PFSK-1 (cell line): Measurements from ENCODE around the gene ZFHX3.

Source experiments
- POLR2AphosphoS5 ChIP-seq: IDR thresholded peaks from 2 replicates; pipeline ENCODE4 v1.6.1; 2012; ENCODE audit warnings: low read depth, mild to moderate bottlenecking, control low read depth, low read length, moderate library complexity
- REST ChIP-seq, 2 experiments: IDR thresholded peaks; 2 replicates each; pipeline versions ENCODE4 v1.6.1 to v1.8.0; 2011 to 2012; ENCODE audit warnings: low read depth in 2 of 2, low read length in 2 of 2, control low read depth in 1 of 2, inconsistent platforms in 1 of 2, mild to moderate bottlenecking in 1 of 2, moderate library complexity in 1 of 2; ENCODE audit not compliant: insufficient read depth in 1 of 2
- TAF1 ChIP-seq: IDR thresholded peaks from 2 replicates; pipeline ENCODE4 v1.6.1; 2012; ENCODE audit warnings: low read length, control low read depth, borderline replicate concordance; ENCODE audit not compliant: insufficient read depth

DNA sequence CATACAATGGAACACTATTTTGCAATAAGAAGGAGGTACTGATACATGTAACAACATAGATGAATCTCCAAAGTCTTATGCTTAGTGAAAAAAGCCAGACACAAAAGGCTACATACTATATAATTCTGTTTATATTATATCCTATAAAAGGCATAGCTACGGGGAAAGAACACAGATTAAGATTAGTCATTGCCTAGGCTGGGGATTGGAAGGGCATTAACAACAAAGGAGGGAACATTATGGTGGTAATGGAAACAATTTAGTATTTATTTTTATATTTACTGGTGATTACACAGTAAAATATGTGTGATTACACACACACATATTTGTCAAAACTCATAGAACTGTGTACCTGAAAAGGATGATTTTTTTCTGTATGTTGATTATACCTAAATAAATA, 278.1 kb downstream of the ZFHX3 start:
- TF ChIP-seq POLR2AphosphoS5 = no peak
- TF ChIP-seq REST (IDR thresholded peaks at IDR 0.05; ENCODE audit: insufficient read depth in 1 of 2, low read depth in 2 of 2, low read length in 2 of 2) = no peak
- TF ChIP-seq TAF1 = no peak
